H9 (cell line): Measurements from ENCODE around the gene CST6. TPM values are rescaled to one million over a fixed set of nuclear protein-coding genes. Genes with fewer than 3 reads are reported as not detected.
"Not testable (repeated sequence)": the region's sequence is repeated elsewhere in the genome, so short reads cannot be mapped to it uniquely, and the experiment has no call there.

Experiments
- DNase-seq: peaks from one replicate; pipeline ENCODE4 v3.0.0-alpha.2; 2017
- H2AFZ ChIP-seq: one replicate; pipeline ENCODE4 v1.6.1; 2013; ENCODE audit warnings: mild to moderate bottlenecking, low read length, control low read depth, moderate library complexity
- H2AK5ac ChIP-seq: 2 replicates; pipeline ENCODE4 v1.6.1; 2013; ENCODE audit warnings: low read length, control low read depth, mixed read lengths; ENCODE audit not compliant: insufficient read length
- H2BK120ac ChIP-seq: one replicate; pipeline ENCODE4 v1.6.1; 2013; ENCODE audit warnings: low read depth, mild to moderate bottlenecking, low read length, control low read depth, inconsistent platforms; ENCODE audit not compliant: poor library complexity, severe bottlenecking
- H2BK12ac ChIP-seq: 2 replicates; pipeline ENCODE4 v1.6.1; 2013; ENCODE audit warnings: low read length, control low read depth, mixed read lengths, low read depth; ENCODE audit not compliant: insufficient read length
- H2BK15ac ChIP-seq: 2 replicates; pipeline ENCODE4 v1.6.1; 2013; ENCODE audit warnings: low read depth, low read length, control low read depth
- H2BK20ac ChIP-seq: one replicate; pipeline ENCODE4 v1.6.1; 2013; ENCODE audit warnings: low read depth, mild to moderate bottlenecking, low read length, control low read depth, inconsistent platforms; ENCODE audit not compliant: poor library complexity, severe bottlenecking
- H2BK5ac ChIP-seq: 2 replicates; pipeline ENCODE4 v1.6.1; 2013; ENCODE audit warnings: low read length, control low read depth, mixed read lengths; ENCODE audit not compliant: insufficient read length
- H3K14ac ChIP-seq: 2 replicates; pipeline ENCODE4 v1.6.1; 2013; ENCODE audit warnings: low read length, control low read depth; ENCODE audit not compliant: insufficient read depth
- H3K18ac ChIP-seq: 2 replicates; pipeline ENCODE4 v1.6.1; 2013; ENCODE audit warnings: low read depth, mild to moderate bottlenecking, mixed read lengths, low read length, control low read depth; ENCODE audit not compliant: insufficient read length
- H3K23ac ChIP-seq: 2 replicates; pipeline ENCODE4 v1.6.1; 2013; ENCODE audit warnings: low read length, control low read depth, mixed read lengths, low read depth; ENCODE audit not compliant: insufficient read length
- H3K23me2 ChIP-seq: 2 replicates; pipeline ENCODE4 v1.6.1; 2013; ENCODE audit warnings: low read depth, mild to moderate bottlenecking, mixed read lengths, low read length, control low read depth; ENCODE audit not compliant: insufficient read length, poor library complexity, severe bottlenecking
- H3K27ac ChIP-seq: 2 replicates; pipeline ENCODE4 v1.5.1; 2013; ENCODE audit warnings: low read length, control low read depth, mixed read lengths, low read depth; ENCODE audit not compliant: insufficient read length
- H3K27me3 ChIP-seq: 2 replicates; pipeline ENCODE4 v1.6.1; 2013; ENCODE audit warnings: low read length, control low read depth, inconsistent platforms; ENCODE audit not compliant: insufficient read depth
- H3K4ac ChIP-seq: 2 replicates; pipeline ENCODE4 v1.6.1; 2013; ENCODE audit warnings: low read depth, mild to moderate bottlenecking, control low read depth, inconsistent platforms, low read length, moderate library complexity
- H3K4me1 ChIP-seq: 2 replicates; pipeline ENCODE4 v1.6.1; 2013; ENCODE audit warnings: low read length, control low read depth, inconsistent platforms; ENCODE audit not compliant: insufficient read depth
- H3K4me2 ChIP-seq: 2 replicates; pipeline ENCODE4 v1.6.1; 2013; ENCODE audit warnings: low read length, control low read depth, mixed read lengths; ENCODE audit not compliant: insufficient read length, insufficient read depth
- H3K56ac ChIP-seq: 2 replicates; pipeline ENCODE4 v1.6.1; 2013; ENCODE audit warnings: low read depth, mild to moderate bottlenecking, mixed read lengths, low read length, control low read depth; ENCODE audit not compliant: insufficient read length
- H3K79me1 ChIP-seq: 2 replicates; pipeline ENCODE4 v1.6.1; 2013; ENCODE audit warnings: low read depth, mild to moderate bottlenecking, moderate library complexity, low read length, control low read depth, inconsistent platforms; ENCODE audit not compliant: insufficient read depth, poor library complexity, severe bottlenecking
- H3K79me2 ChIP-seq: 2 replicates; pipeline ENCODE4 v1.6.1; 2013; ENCODE audit warnings: low read length, control low read depth, inconsistent platforms; ENCODE audit not compliant: insufficient read depth
- H3K9ac ChIP-seq: 2 replicates; pipeline ENCODE4 v1.6.1; 2013; ENCODE audit warnings: low read length, control low read depth, mixed read lengths; ENCODE audit not compliant: insufficient read length; ENCODE audit errors: extremely low read depth
- H3K9me3 ChIP-seq: one replicate; pipeline ENCODE4 v1.6.1; 2013; ENCODE audit warnings: low read depth, low read length, inconsistent platforms; ENCODE audit not compliant: control insufficient read depth
- H3T11ph ChIP-seq: one replicate; pipeline ENCODE4 v1.6.1; 2013; ENCODE audit warnings: mild to moderate bottlenecking, low read length, control low read depth, inconsistent platforms
- H4K20me1 ChIP-seq: one replicate; pipeline ENCODE4 v1.6.1; 2013; ENCODE audit not compliant: control insufficient read depth, insufficient read length, insufficient read depth
- H4K5ac ChIP-seq: 2 replicates; pipeline ENCODE4 v1.6.1; 2013; ENCODE audit warnings: low read depth, mild to moderate bottlenecking, mixed read lengths, low read length, control low read depth; ENCODE audit not compliant: insufficient read length
- H4K8ac ChIP-seq: replicated peaks from 2 replicates; pipeline ENCODE4 v1.6.1; 2013; ENCODE audit warnings: low read length, control low read depth, mixed read lengths, low read depth; ENCODE audit not compliant: insufficient read length
- H4K91ac ChIP-seq: 2 replicates; pipeline ENCODE4 v1.6.1; 2013; ENCODE audit warnings: low read depth, mild to moderate bottlenecking, moderate library complexity, mixed read lengths, low read length, control low read depth; ENCODE audit not compliant: insufficient read length
- H3K27ac Mint-ChIP-seq, 3 experiments: 2 replicates in 2 of 3; 3 replicates in 1 of 3; pipeline ENCODE4 v1.8.0; 2020 to 2021; ENCODE audit warnings: mixed read lengths in 3 of 3, mild to moderate bottlenecking in 1 of 3, moderate library complexity in 1 of 3
- H3K27me3 Mint-ChIP-seq: 2 replicates; pipeline ENCODE4 v1.8.0; 2021; ENCODE audit warnings: low read depth, mild to moderate bottlenecking, moderate library complexity, mixed read lengths
- H3K36me3 Mint-ChIP-seq, 3 experiments: 2 replicates in 2 of 3; 3 replicates in 1 of 3; pipeline ENCODE4 v1.8.0; 2020 to 2021; ENCODE audit warnings: low read depth in 3 of 3, mixed read lengths in 3 of 3; ENCODE audit not compliant: insufficient read depth in 1 of 3
- H3K4me1 Mint-ChIP-seq, 2 experiments: 2 replicates each; pipeline ENCODE4 v1.8.0; 2020; ENCODE audit warnings: mixed read lengths in 2 of 2
- H3K4me3 Mint-ChIP-seq, 2 experiments: 2 replicates in 1 of 2; 3 replicates in 1 of 2; pipeline ENCODE4 v1.8.0; 2020 to 2021; ENCODE audit warnings: mild to moderate bottlenecking in 2 of 2, mixed read lengths in 2 of 2, moderate library complexity in 1 of 2
- H3K9me3 Mint-ChIP-seq, 2 experiments: 2 replicates in 1 of 2; 3 replicates in 1 of 2; pipeline ENCODE4 v1.8.0; 2020; ENCODE audit warnings: mild to moderate bottlenecking in 2 of 2, mixed read lengths in 2 of 2, moderate library complexity in 1 of 2
- WGBS: extraction: QIAGEN DNeasy Blood & Tissue Kit; methylation state at CpG from one replicate; pipeline ENCODE4 v1.1.7; 2013; ENCODE audit warnings: missing lambda C conversion rate, low lambda C conversion rate, mixed read lengths; ENCODE audit not compliant: insufficient read length; ENCODE audit errors: extremely low coverage; 5-methylcytosine and 5-hydroxymethylcytosine counted together
- total RNA-seq: library from RNA; stranded (reverse); gene quantifications from 2 replicates; pipeline ENCODE4 v1.2.1, GENCODE V29; 2021
- TF ChIP-seq, protein P1 (sequence below): fragments of 200-600 bp; sonication (generic); conservative IDR thresholded peaks from 3 replicates; pipeline ENCODE4 v1.8.0; 2021; ENCODE audit warnings: antibody characterized with exemption, mild to moderate bottlenecking

Gene CST6
- total RNA-seq, 1 experiment from 2014 or later, result not detected

DNA sequence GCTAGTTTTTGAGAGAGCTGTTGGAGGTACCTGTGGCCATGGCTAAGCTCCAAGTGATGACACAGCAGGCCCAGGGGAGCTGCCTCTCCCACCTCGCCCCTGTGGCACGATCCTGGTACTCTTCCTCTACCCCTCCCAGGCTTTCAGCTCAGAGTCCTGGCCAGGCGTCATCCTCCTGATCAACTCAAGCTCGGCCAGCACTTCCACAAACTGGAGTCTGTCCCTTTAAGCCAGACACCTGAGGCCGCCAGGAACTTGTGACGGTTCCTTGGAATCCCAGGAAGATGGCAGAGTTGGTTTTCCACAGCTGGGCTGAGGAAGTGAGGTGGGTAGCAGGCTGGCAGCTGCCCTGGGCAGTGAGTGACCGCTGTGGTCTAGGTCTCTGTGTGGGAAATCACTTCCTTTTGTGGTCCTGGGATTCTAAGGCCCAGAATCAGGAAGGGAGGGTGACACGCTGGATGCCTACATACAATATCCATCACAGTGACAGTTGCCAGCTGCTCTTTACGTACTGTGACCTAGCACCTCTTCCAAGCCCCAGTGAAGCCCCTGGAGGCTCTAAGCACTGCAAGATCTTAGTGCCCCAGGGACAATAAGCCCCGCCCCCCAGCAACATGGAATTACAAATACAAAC is 3.2 kb upstream of the CST6 start:
- DNase-seq, result no peak
- Histone ChIP-seq H3K23ac (no peak overlapping the region), H2BK12ac (no peak overlapping the region), H3K4me1 (no peaks in the 10 kb centered on the region), H2BK20ac (no peak overlapping the region), H2AFZ (no peak overlapping the region), H3K27me3 (peaks cover 4% of the 10 kb centered on the region; the same call in 1 of the 2 replicates), H3K14ac (no peak overlapping the region), H3K23me2 (peaks cover 5% of the 10 kb centered on the region), H4K8ac (no peak overlapping the region), H3K4ac (no peak overlapping the region), H2BK5ac (no peak overlapping the region), H3K9ac (no peak overlapping the region), H3K56ac (no peak overlapping the region), H3K9me3 (no peaks in the 10 kb centered on the region), H3K79me1 (no peaks in the 10 kb centered on the region), H4K91ac (no peak overlapping the region), H4K20me1 (no peaks in the 10 kb centered on the region), H2BK120ac (no peak overlapping the region), H3T11ph (no peak overlapping the region), H3K27ac (no peak overlapping the region), H3K4me2 (no peak overlapping the region), H3K18ac (no peak overlapping the region), H3K79me2 (no peaks in the 10 kb centered on the region), H4K5ac (no peak overlapping the region), H2AK5ac (no peak overlapping the region), H2BK15ac (no peak overlapping the region)
- Mint-ChIP-seq H3K4me3 (no peak overlapping the region), H3K4me1 (peaks cover 16 to 30% of the 10 kb centered on the region in 2 experiments), H3K27ac (no peak overlapping the region; a peak in 1 of 7 replicates), H3K36me3 (peaks cover 5 to 23% (median 17%) of the 10 kb centered on the region in 3 experiments; a peak in 5 of 7 replicates), H3K27me3 (no peaks in the 10 kb centered on the region; the same call in 1 of the 2 replicates), H3K9me3 (no peaks in the 10 kb centered on the region)
- TF ChIP-seq, protein P1, sequence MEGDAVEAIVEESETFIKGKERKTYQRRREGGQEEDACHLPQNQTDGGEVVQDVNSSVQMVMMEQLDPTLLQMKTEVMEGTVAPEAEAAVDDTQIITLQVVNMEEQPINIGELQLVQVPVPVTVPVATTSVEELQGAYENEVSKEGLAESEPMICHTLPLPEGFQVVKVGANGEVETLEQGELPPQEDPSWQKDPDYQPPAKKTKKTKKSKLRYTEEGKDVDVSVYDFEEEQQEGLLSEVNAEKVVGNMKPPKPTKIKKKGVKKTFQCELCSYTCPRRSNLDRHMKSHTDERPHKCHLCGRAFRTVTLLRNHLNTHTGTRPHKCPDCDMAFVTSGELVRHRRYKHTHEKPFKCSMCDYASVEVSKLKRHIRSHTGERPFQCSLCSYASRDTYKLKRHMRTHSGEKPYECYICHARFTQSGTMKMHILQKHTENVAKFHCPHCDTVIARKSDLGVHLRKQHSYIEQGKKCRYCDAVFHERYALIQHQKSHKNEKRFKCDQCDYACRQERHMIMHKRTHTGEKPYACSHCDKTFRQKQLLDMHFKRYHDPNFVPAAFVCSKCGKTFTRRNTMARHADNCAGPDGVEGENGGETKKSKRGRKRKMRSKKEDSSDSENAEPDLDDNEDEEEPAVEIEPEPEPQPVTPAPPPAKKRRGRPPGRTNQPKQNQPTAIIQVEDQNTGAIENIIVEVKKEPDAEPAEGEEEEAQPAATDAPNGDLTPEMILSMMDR, result no peak
- WGBS, result no CpG with 5 or more reads among the region's 10 CpGs

DNA sequence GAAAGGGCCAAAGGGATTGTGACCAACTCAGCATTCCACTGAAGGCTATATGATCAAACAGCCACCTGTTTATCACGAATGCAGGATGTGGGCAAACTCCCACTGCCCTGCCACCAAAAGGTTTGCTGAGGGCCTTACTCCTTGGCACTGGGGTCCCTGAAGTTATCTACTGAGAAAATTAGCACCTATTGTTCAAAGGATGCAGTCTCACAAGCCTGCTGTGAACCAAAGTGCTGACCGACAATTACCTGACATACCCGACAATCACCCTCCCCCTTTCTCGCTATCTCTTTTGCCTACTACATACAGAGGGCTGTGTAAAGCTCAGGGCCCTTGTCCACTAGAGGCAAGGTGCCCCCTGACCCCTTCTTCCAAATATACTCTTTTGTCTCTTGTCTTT is 1.8 kb upstream of the CST6 start:
- H3K4me1 ChIP-seq, H3K14ac ChIP-seq, H4K20me1 ChIP-seq, H2BK12ac ChIP-seq, H2BK120ac ChIP-seq, H2BK5ac ChIP-seq, H3K4me2 ChIP-seq, H2AK5ac ChIP-seq, H2BK20ac ChIP-seq, H3K56ac ChIP-seq, H3K4ac ChIP-seq, H3K23ac ChIP-seq, H3K27me3 ChIP-seq, H3K9me3 Mint-ChIP-seq, H3K27me3 Mint-ChIP-seq, H3K27ac Mint-ChIP-seq, H3K18ac ChIP-seq, H4K8ac ChIP-seq, H3K23me2 ChIP-seq, H3K79me1 ChIP-seq, H3T11ph ChIP-seq, H4K91ac ChIP-seq, H4K5ac ChIP-seq, H3K9ac ChIP-seq, H3K79me2 ChIP-seq, H2BK15ac ChIP-seq, DNase-seq, H3K27ac ChIP-seq, H3K9me3 ChIP-seq, H3K4me3 Mint-ChIP-seq, H2AFZ ChIP-seq: not testable (repeated sequence)
- WGBS, result no CpG with 5 or more reads among the region's 4 CpGs
- peaks cover 16 to 30% of the 10 kb centered on the region in 2 experiments for H3K4me1 Mint-ChIP-seq
- peaks cover 0 to 11% (median 3%) of the 10 kb centered on the region in 3 experiments; a peak in 4 of 7 replicates for H3K36me3 Mint-ChIP-seq
